Measurements from ENCODE around the gene C1orf105.
"Not testable (repeated sequence)": the region's sequence is repeated elsewhere in the genome, so short reads cannot be mapped to it uniquely, and the experiment has no call there.

Gene C1orf105

DNA sequence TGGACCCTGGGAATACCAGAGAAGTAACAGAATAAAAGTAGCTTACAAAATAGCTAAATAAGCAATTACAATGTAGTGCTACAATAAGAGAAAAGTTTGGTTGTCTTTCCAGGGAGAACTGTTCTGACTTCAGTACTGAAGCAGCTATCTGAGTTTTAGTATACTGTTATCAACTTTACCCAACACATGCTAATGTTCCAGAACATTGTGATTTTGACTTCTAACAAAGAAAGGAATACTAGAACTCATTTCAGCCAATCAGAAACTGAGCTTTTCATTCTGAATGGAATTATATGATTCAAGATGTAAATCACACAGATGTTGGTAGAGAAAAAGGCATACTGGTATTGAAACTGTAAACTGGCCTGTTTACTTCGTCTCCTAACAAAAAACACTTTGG is at the start of gene C1orf105:
TSS of gene C1orf105 (plus strand) at position 301 of the 400 bp plus-strand sequence. CDS start 201 bp downstream, outside the sequence.
- DNase-seq, result no peak

DNA sequence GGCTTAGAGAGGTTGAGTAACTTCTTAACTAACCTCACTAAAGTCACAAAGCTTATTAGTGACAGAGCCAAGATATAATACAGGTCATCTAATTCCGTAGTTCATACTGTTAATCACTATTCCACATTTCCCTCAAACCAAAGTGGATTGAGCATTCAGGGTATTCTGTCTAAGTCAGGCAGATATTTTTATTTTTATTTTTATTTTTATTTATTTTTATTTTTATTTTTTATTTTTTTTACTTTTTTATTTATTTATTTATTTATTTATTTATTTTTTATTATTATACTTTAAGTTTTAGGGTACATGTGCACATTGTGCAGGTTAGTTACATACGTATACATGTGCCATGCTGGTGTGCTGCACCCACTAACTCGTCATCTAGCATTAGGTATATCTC is 48.8 kb upstream of the C1orf105 start:
- not testable (repeated sequence) for DNase-seq

DNA sequence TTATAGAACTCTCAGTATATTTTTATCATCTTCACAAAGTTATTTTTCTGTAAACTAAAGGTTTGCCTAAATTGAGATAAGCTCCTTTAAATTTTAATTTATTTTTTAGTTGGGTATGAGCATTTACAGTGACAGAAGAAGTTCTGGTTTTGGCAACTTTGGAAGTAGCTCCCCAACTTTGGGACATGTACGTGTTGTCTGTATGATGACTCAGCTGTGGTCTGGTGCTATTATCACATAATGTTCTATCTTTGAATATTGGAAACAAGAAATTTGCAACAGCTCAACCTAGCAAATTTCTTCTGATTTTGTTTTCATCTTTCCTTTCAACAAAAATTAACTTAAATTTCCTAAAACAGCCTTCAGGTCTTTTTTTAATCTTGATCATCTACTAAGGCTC is 46.6 kb upstream of the C1orf105 start:
- DNase-seq, result no peak

DNA sequence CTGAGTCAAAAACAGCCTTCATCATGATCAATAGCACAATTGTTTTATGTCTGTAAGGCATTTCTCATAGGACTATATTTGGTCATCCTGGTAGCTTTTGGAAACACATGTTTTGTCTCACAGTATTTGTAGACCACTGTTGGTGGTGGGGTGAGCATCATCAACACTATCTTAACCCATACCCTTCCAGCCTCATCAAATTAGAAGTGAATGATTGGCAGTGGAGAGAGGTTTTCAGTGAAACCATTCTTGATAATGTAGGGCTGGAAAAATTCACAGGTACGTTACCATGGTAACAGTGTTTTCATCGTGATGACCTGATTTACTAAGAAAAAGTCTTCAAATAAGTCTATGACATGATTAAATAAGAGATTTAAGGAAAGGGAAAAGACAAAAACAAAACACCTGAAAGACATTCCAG is 45.3 kb upstream of the C1orf105 start:
- DNase-seq, result no peak

- DNase-seq, result peak; percentile 16
These were observed 44.1 kb upstream of the C1orf105 start for GRCh38 chr1:172376431-172376830.

DNA sequence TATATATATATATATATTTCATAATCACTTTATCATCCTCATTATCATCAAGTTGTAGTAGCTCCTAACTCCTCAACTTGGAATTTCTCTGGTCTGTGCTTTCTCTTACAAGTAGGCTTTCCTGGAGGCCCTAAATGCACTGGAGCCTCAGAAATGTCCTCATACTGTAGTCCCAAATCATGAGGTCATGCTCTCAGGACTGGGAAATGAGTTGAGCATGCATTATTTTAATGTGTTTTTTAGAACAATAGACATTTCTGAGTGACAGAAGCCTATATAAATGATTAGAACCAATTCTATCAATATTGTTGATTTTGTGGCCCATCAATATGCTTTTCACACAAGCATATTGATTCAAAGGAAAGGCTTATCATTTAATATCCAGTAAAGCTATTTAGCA is 42.9 kb upstream of the C1orf105 start:
- DNase-seq, result no peak

DNA sequence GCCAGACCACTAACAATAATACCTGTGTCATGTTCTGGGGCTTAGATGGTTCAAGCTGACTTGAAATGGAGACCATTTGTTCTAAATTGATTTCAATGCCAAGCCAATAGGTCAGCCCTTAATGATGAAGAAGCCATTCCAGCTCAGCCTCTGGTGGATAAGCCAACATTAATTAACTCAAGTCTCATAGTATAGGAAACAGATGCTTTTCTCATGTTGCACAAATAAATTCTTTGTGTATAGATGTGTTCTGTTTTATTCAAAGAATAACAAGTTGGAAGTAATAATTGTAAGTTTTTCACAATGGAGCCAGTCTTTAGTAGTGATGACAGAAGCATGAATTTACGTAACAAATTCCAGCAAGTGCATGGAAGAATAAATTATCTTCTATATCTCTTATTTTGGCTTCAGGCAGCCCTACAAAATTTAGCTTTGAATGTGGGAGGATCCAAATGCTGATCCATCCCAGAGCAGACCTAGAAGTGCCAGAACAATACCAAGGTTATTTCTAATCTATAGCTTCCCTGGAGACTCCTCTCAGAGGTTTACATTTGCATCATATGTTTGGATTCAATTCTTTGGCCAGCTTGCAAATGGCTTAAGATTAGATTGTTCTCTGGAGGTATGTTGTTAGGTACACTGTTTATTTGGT is 42.2 kb upstream of the C1orf105 start:
- no peak for DNase-seq

- peak; percentile 64 for DNase-seq
These were observed 39.8 kb upstream of the C1orf105 start for GRCh38 chr1:172380441-172381244.

DNA sequence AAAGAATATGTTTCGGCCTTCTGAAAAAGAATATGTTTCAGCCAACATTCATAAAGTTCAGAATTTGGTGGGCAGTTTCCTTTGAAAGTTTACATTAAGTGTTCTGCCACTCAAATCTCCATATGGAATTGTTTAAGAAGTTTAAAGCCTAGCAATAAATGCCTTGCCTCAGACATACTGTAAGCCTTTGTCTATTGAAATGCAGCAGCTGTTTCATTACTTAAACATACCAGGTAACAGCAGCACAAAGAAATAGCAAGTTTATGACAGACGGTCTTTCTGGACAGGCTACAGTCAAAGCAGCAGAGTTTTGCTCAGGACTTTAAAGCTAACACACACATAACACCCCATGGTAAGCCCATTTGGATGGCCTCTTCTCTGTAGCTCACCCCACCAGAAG is 38.5 kb upstream of the C1orf105 start:
- DNase-seq, result peak; percentile 36

DNA sequence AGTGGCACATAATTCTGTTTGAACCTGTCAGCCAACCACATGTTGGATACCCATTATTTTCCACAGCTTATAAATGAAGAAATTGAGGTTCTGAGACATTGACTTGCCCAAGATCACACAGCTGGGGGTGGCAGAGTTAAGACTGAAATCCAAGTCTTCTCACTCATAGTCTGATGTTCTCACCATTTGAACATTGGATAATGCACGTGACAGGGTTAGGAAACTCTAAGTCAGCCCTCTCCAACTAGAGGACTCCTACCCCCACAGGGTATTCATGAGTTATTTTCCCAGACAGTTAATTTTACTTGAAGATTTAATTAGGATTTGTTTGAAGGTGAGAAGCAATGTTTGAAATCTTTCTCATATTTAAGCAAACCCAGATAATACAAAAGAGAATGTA is 38.1 kb upstream of the C1orf105 start:
- no peak for DNase-seq

GRCh38 chr1:172382990-172383389 is 37.5 kb upstream of the C1orf105 start:
- DNase-seq, result no peak

DNA sequence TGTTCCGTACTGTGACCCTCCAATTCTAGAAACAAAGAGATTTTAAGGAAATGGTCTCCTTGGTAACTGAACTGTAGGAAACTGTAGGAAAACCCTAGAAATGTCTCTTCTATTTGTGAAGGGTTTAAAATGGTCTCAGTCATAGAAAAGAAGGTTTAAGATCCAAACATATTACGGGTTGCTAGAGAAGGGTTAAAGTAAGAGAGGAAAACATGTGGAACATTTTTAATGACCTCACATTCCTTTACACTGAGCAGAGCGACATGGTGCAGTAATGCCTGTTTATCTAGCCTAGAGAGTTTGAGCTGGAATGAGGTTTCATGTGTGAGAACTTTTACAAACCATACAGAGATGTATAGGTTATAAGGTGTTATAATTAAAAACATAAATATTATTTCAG is 36.9 kb upstream of the C1orf105 start:
- DNase-seq, result no peak

- no peak for DNase-seq
These were observed 35.8 kb upstream of the C1orf105 start for GRCh38 chr1:172384656-172385055.

GRCh38 chr1:172386046-172386445 is 34.4 kb upstream of the C1orf105 start:
- no peak for DNase-seq

- no peak for DNase-seq
These were observed 32.0 kb upstream of the C1orf105 start for GRCh38 chr1:172388490-172388889.

GRCh38 chr1:172390301-172390682 is 30.2 kb upstream of the C1orf105 start:
- no peak for DNase-seq

DNA sequence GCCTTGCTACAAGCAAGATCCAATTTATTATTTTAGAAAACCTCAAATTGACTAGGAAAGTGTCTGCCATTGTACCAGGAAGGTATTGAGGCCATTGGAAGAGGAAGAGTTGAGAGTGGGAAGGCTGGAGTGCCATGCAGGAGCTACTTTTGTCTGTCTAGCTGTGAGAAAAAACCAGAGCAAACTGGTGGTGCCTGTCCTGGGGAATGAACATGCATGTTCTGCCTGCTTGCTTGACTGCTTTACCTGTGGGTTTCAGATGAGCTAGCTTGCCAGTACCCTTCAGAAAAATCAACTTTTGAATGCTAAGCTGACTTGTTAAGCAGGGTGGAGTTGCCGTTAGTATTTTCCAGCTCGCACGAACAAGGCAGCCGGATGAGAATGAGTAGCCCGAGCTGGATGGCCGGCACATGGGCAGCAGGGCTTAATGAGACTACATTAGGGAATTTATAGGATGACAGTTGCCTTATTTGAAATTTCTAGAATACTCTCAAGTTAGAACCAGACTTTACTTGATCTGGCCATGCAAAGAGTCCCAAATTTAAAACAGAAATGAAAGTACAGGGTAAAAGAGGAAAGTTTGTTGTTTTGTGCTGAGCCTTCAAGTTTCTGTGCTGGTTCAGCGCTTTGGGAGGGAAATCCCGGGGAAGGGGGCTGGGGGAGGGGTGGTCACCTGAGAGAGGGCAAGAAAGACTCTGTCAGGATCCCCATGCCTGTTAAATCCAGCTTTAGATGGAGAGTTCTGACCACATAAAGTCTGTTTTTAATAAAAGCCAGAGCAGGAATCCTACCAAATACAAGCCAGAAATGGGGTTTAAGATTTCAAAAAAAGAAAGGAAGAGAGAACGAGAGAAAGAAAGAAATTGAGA is 29.6 kb upstream of the C1orf105 start:
- DNase-seq, result no peak

- no peak for DNase-seq
These were observed 28.5 kb upstream of the C1orf105 start for GRCh38 chr1:172391976-172392375.

GRCh38 chr1:172393354-172393753 is 27.1 kb upstream of the C1orf105 start:
- DNase-seq, result no peak

GRCh38 chr1:172394141-172394751 is 26.2 kb upstream of the C1orf105 start:
- DNase-seq, result peak; percentile 51

DNA sequence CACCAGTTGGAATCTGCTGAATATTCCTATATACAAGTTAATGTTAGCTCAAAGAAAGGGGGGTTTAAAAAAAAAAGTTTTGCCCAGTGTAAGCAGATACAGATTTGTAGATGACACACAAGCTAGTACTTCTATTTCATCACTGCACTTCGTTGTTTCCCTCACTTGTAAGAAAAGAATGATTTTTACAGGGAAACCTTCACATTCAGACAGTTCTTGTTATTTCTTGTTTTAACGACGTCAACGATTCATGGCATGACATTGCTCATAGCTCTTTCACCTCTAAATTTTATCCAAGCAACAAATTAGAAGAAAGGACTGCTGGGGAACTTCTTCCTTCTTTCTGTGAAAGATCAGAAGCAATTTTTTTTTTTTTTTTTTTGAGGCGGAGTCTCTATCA is 25.7 kb upstream of the C1orf105 start:
- no peak for DNase-seq

DNA sequence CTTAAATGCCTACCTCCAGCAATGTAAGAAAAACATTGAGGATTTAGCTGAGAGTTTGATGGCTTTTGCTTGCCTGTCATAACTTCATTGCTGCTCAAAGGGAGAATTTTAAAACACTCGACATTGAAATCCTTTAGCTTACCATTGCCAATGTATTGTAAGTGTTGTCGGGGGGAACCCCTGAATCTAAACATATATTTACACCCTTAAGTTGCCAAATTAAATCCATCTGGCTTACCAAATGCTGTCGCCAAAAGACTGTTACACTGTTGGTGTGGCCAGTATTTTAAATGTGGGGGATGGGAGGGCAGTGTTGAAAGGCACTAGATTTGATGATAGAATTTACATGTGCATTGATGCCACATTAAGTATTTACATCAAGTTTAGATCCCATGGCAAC is 24.9 kb upstream of the C1orf105 start:
- DNase-seq, result no peak

- DNase-seq, result peak; percentile 9
These were observed 23.3 kb upstream of the C1orf105 start for GRCh38 chr1:172397221-172397620.
